H1 (cell line): Measurements from ENCODE around the gene APOC3. TPM values are rescaled to one million over a fixed set of nuclear protein-coding genes. Genes with fewer than 3 reads are reported as not detected.

Source experiments
- CTCF ChIA-PET: fragments of 300-600 bp; sonication (Branson Sonifier 250); formaldehyde crosslinking; loops from one replicate; lab custom pipeline; 2021; ENCODE audit not compliant: partially characterized antibody; lab: Charles Lee
- POLR2A ChIA-PET: fragments of 300-600 bp; sonication (Branson Sonifier 250); formaldehyde crosslinking; loops from one replicate; lab custom pipeline; 2021; ENCODE audit warnings: inconsistent platforms; ENCODE audit not compliant: partially characterized antibody; lab: Charles Lee
- DNase-seq, 2 experiments: peaks; one replicate each; pipeline versions ENCODE4 v3.0.0 to v3.0.0-alpha.2; 2010 to 2022; ENCODE audit warnings: low spot score in 2 of 2, low read depth in 1 of 2, mixed read lengths in 1 of 2
- FAIRE-seq: peaks from 2 replicates; lab custom pipeline; 2011; peaks lifted over from hg19 to GRCh38; lab: Jason Lieb, UNC
- H2AFZ ChIP-seq: 2 replicates; pipeline ENCODE4 v1.8.1; 2012; ENCODE audit warnings: low read length, inconsistent platforms
- H2AK5ac ChIP-seq: 2 replicates; pipeline ENCODE4 v1.6.1; 2013; ENCODE audit warnings: low read depth, low read length
- H2BK120ac ChIP-seq: replicated peaks from 2 replicates; pipeline ENCODE3; 2013; ENCODE audit warnings: low read depth, low read length, inconsistent platforms
- H2BK12ac ChIP-seq: 2 replicates; pipeline ENCODE4 v1.6.1; 2013; ENCODE audit warnings: low read depth, low read length
- H2BK15ac ChIP-seq: 2 replicates; pipeline ENCODE4 v1.6.1; 2013; ENCODE audit warnings: low read length
- H2BK20ac ChIP-seq: 2 replicates; pipeline ENCODE4 v1.6.1; 2013; ENCODE audit warnings: low read length
- H2BK5ac ChIP-seq: 2 replicates; pipeline ENCODE4 v1.6.1; 2013; ENCODE audit warnings: low read depth, low read length
- H3K14ac ChIP-seq: 2 replicates; pipeline ENCODE4 v1.6.1; 2013; ENCODE audit warnings: inconsistent platforms; ENCODE audit not compliant: insufficient read length
- H3K18ac ChIP-seq: 2 replicates; pipeline ENCODE4 v1.6.1; 2013; ENCODE audit warnings: low read length; ENCODE audit errors: extremely low read depth
- H3K23ac ChIP-seq: 2 replicates; pipeline ENCODE4 v1.6.1; 2013; ENCODE audit warnings: inconsistent platforms; ENCODE audit not compliant: insufficient read length
- H3K23me2 ChIP-seq: 2 replicates; pipeline ENCODE4 v1.6.1; 2013; ENCODE audit warnings: low read depth, low read length
- H3K27ac ChIP-seq: 2 replicates; pipeline ENCODE4 v1.6.1; 2011; ENCODE audit warnings: low read depth, low read length, inconsistent platforms
- H3K27me3 ChIP-seq, 4 experiments: replicated peaks in 1 of 4; 1 replicate in 1 of 4; 2 replicates in 3 of 4; pipeline versions ENCODE4 v1.6.1 to v1.8.1; 2011 to 2013; ENCODE audit warnings: low read length in 3 of 4, mild to moderate bottlenecking in 3 of 4, inconsistent platforms in 2 of 4, mixed read lengths in 2 of 4, moderate library complexity in 1 of 4; ENCODE audit not compliant: control insufficient read depth in 3 of 4, insufficient read depth in 3 of 4; ENCODE audit errors: extremely low read depth in 1 of 4
- H3K36me3 ChIP-seq, 4 experiments: 2 replicates each; pipeline versions ENCODE4 v1.6.1 to v1.8.1; 2011 to 2013; ENCODE audit warnings: mild to moderate bottlenecking in 4 of 4, low read length in 3 of 4, moderate library complexity in 2 of 4, control low read depth in 1 of 4, inconsistent platforms in 1 of 4; ENCODE audit not compliant: insufficient read depth in 4 of 4, control insufficient read depth in 2 of 4
- H3K4ac ChIP-seq: replicated peaks from 2 replicates; pipeline ENCODE3; 2013; ENCODE audit warnings: low read length, low read depth, mixed read lengths, inconsistent platforms; ENCODE audit not compliant: insufficient read length
- H3K4me1 ChIP-seq, 4 experiments: replicated peaks in 1 of 4; 1 replicate in 1 of 4; 2 replicates in 3 of 4; pipeline versions ENCODE4 v1.6.1 to v1.8.1; 2011 to 2013; ENCODE audit warnings: low read length in 3 of 4, inconsistent platforms in 2 of 4, mixed read lengths in 1 of 4; ENCODE audit not compliant: insufficient read depth in 4 of 4, control insufficient read depth in 3 of 4
- H3K4me2 ChIP-seq, 2 experiments: 2 replicates each; pipeline versions ENCODE4 v1.6.1 to v1.8.1; 2011 to 2013; ENCODE audit warnings: low read depth in 2 of 2, low read length in 2 of 2, control low read depth in 1 of 2, inconsistent platforms in 1 of 2, mild to moderate bottlenecking in 1 of 2; ENCODE audit not compliant: insufficient read depth in 1 of 2
- H3K4me3 ChIP-seq, 4 experiments: fragments of 200-600, 300-600 bp in 1 of 4; sonication (generic), shearing (Covaris generic), sonication (Bioruptor Twin) in 1 of 4; 2 replicates each; pipeline versions ENCODE4 v1.5.1 to v1.8.1; 2011 to 2016; ENCODE audit warnings: low read length in 4 of 4, low read depth in 3 of 4, control low read depth in 2 of 4, inconsistent platforms in 2 of 4, mild to moderate bottlenecking in 2 of 4, mixed read lengths in 1 of 4, moderate library complexity in 1 of 4; ENCODE audit not compliant: insufficient read depth in 2 of 4; ENCODE audit errors: extremely low read depth in 1 of 4
- H3K56ac ChIP-seq: replicated peaks from 2 replicates; pipeline ENCODE3; 2013; ENCODE audit warnings: low read depth, mild to moderate bottlenecking, mixed read lengths, low read length, inconsistent platforms; ENCODE audit not compliant: insufficient read length
- H3K79me1 ChIP-seq: 2 replicates; pipeline ENCODE4 v1.6.1; 2013; ENCODE audit warnings: low read depth, low read length, control low read depth
- H3K79me2 ChIP-seq, 2 experiments: 2 replicates each; pipeline versions ENCODE4 v1.6.1 to v1.8.1; 2012 to 2013; ENCODE audit warnings: low read length in 2 of 2, mild to moderate bottlenecking in 2 of 2, inconsistent platforms in 1 of 2; ENCODE audit not compliant: insufficient read depth in 2 of 2, control insufficient read depth in 1 of 2
- H3K9ac ChIP-seq, 4 experiments: replicated peaks in 1 of 4; 1 replicate in 1 of 4; 2 replicates in 3 of 4; pipeline versions ENCODE4 v1.6.1 to v1.8.1; 2011 to 2013; ENCODE audit warnings: low read depth in 3 of 4, low read length in 3 of 4, control low read depth in 2 of 4, mild to moderate bottlenecking in 2 of 4, moderate library complexity in 2 of 4, inconsistent platforms in 1 of 4; ENCODE audit errors: extremely low read depth in 1 of 4
- H3K9me3 ChIP-seq, 2 experiments: 2 replicates each; pipeline versions ENCODE4 v1.6.1 to v1.8.1; 2012 to 2013; ENCODE audit warnings: mild to moderate bottlenecking in 2 of 2, moderate library complexity in 2 of 2, control low read depth in 1 of 2, inconsistent platforms in 1 of 2, low read depth in 1 of 2, low read length in 1 of 2, mixed read lengths in 1 of 2; ENCODE audit not compliant: insufficient read depth in 2 of 2
- H4K20me1 ChIP-seq, 2 experiments: replicated peaks in 1 of 2; 2 replicates each; pipeline versions ENCODE3 to v1.8.1; 2011 to 2013; ENCODE audit warnings: inconsistent platforms in 2 of 2, low read length in 2 of 2, mild to moderate bottlenecking in 1 of 2; ENCODE audit not compliant: insufficient read depth in 2 of 2, control insufficient read depth in 1 of 2
- H4K5ac ChIP-seq: 2 replicates; pipeline ENCODE4 v1.6.1; 2013; ENCODE audit warnings: low read length, low read depth, mixed read lengths, inconsistent platforms; ENCODE audit not compliant: insufficient read length
- H4K8ac ChIP-seq: 2 replicates; pipeline ENCODE4 v1.8.0; 2013; ENCODE audit warnings: mild to moderate bottlenecking, moderate library complexity, low read length, inconsistent platforms; ENCODE audit not compliant: insufficient read depth; ENCODE audit errors: extremely low read depth
- H4K91ac ChIP-seq: replicated peaks from 2 replicates; pipeline ENCODE3; 2013; ENCODE audit warnings: low read length, mixed read lengths, inconsistent platforms; ENCODE audit not compliant: insufficient read length
- ATF2 ChIP-seq: IDR thresholded peaks from 2 replicates; pipeline ENCODE4 v1.6.1; 2012; ENCODE audit warnings: low read length, inconsistent platforms
- HDAC2 ChIP-seq, 2 experiments: fragments of 300-600 bp in 1 of 2; sonication (generic) in 1 of 2; IDR thresholded peaks; 2 replicates each; pipeline ENCODE4 v1.6.1; 2011 to 2012; ENCODE audit warnings: low read depth in 2 of 2, low read length in 2 of 2, mild to moderate bottlenecking in 2 of 2, moderate library complexity in 2 of 2, borderline replicate concordance in 1 of 2, inconsistent platforms in 1 of 2
- HDAC6 ChIP-seq: IDR thresholded peaks from one replicate; pipeline ENCODE4 v1.7.1; 2012; ENCODE audit warnings: low read depth, mild to moderate bottlenecking, inconsistent platforms, low read length, moderate library complexity
- KDM4A ChIP-seq: IDR thresholded peaks from one replicate; pipeline ENCODE4 v1.7.1; 2012; ENCODE audit warnings: low read depth, mild to moderate bottlenecking, moderate library complexity, low read length, inconsistent platforms; ENCODE audit not compliant: severe bottlenecking
- RFX5 ChIP-seq: IDR thresholded peaks from 2 replicates; pipeline ENCODE4 v1.6.1; 2011; ENCODE audit warnings: low read depth, low read length, improper control_type of control experiment, borderline replicate concordance
- RXRA ChIP-seq: IDR thresholded peaks from 2 replicates; pipeline ENCODE4 v1.6.1; 2011; ENCODE audit warnings: low read depth, mild to moderate bottlenecking, low read length, moderate library complexity; ENCODE audit not compliant: insufficient read depth
- SP4 ChIP-seq: IDR thresholded peaks from 2 replicates; pipeline ENCODE4 v1.6.1; 2012; ENCODE audit warnings: low read length, inconsistent platforms
- TAF1 ChIP-seq: IDR thresholded peaks from 2 replicates; pipeline ENCODE4 v1.6.1; 2011; ENCODE audit warnings: mild to moderate bottlenecking, low read depth, low read length
- TAF7 ChIP-seq: optimal IDR thresholded peaks from 2 replicates; pipeline ENCODE3; 2011; ENCODE audit warnings: low read depth, mild to moderate bottlenecking, inconsistent platforms, low read length, moderate library complexity, borderline replicate concordance
- ZNF274 ChIP-seq: IDR thresholded peaks from 2 replicates; pipeline ENCODE4 v1.7.0; 2012; ENCODE audit warnings: low read length, borderline replicate concordance; ENCODE audit errors: extremely low read depth
- WGBS, 2 experiments: shearing (Covaris generic) in 1 of 2; methylation state at CpG; one replicate each; pipeline versions ENCODE4 v1.1.6 to v1.1.7; 2013 to 2015; ENCODE audit warnings: low lambda C conversion rate in 2 of 2, mixed read lengths in 2 of 2, inconsistent platforms in 1 of 2, low coverage in 1 of 2, missing lambda C conversion rate in 1 of 2; ENCODE audit not compliant: insufficient replicate concordance in 2 of 2, insufficient coverage in 1 of 2, insufficient read length in 1 of 2; ENCODE audit errors: extremely low coverage in 1 of 2, missing lambda C conversion rate in 1 of 2; 5-methylcytosine and 5-hydroxymethylcytosine counted together
- polyA plus RNA-seq, 7 experiments: library from polyadenylated mRNA; depleted of rRNA in 3 of 7; stranded (reverse) in 5 of 7; unstranded in 2 of 7; fragments of >200 nt in 5 of 7; fragments of 200-250 nt in 2 of 7; gene quantifications; 1 replicate in 5 of 7; 2 replicates in 1 of 7; 4 replicates in 1 of 7; pipeline versions ENCODE4 v1.2.1 to v1.2.3, GENCODE V29; 2011 to 2013; ENCODE audit warnings: missing spikeins in 2 of 7, mixed read lengths in 2 of 7
- total RNA-seq: library from RNA; stranded (reverse); fragmentation: NEBNext Ultra II Directional; extraction: Animal tissue kit (Norgen Biotek cat#: 25700); gene quantifications from 2 replicates; pipeline ENCODE4 v1.2.1, GENCODE V29; 2021

APOC3 gene
- total and polyA plus RNA-seq, 2 of the 8 experiments (the other 6 are each of a cell fraction or from before 2014, with no cell fraction given): not detected

- Histone ChIP-seq H3K9ac (no peak overlapping the region), H3K4me1 (peaks cover 0 to 24% (median 4%) of the 10 kb centered on the region in 4 experiments; a peak in 5 of 7 replicates), H3K23ac (no peak overlapping the region), H4K20me1 (no peaks in the 10 kb centered on the region), H3K27me3 (peaks cover 0 to 7% (median 5%) of the 10 kb centered on the region in 4 experiments; a peak in 3 of 7 replicates), H2BK5ac (no peak overlapping the region), H3K18ac (no peak overlapping the region), H2AK5ac (no peak overlapping the region), H4K8ac (no peak overlapping the region), H4K5ac (no peak overlapping the region), H3K4ac (no peak overlapping the region), H3K79me2 (no peaks in the 10 kb centered on the region), H3K23me2 (peaks cover 3% of the 10 kb centered on the region; the same call in 1 of the 2 replicates), H3K9me3 (no peaks in the 10 kb centered on the region; a peak in 1 of 4 replicates), H3K27ac (no peak overlapping the region), H2AFZ (no peak overlapping the region), H3K4me3 (no peak overlapping the region), H3K14ac (no peak overlapping the region), H3K4me2 (no peak overlapping the region; a peak in 1 of 4 replicates), H2BK120ac (no peak overlapping the region), H3K79me1 (no peaks in the 10 kb centered on the region), H2BK20ac (no peak overlapping the region), H2BK12ac (no peak overlapping the region), H4K91ac (no peak overlapping the region), H3K56ac (no peak overlapping the region), H2BK15ac (no peak overlapping the region), H3K36me3 (no peaks in the 10 kb centered on the region)
- ChIA-PET CTCF (interaction anchor here (0.6 to 12.2 kb wide), 7 partner anchors 8 to 306 kb away, joined by 3 to 237 read pairs (median 6); partner anchors contain the start of genes APOA4, APOA5 and ZPR1), POLR2A (interaction anchor here (1.0 to 2.9 kb wide), 2 partner anchors 41 to 310 kb away, joined by 3 to 16 read pairs; partner anchors contain the start of gene PAFAH1B2)
- FAIRE-seq (no peak), DNase-seq (no peak)
- 86% methylated on average over 11 of the region's 14 CpGs; no CpG with 5 or more reads in 1 of the 2 experiments for WGBS, 2 experiments
- TF ChIP-seq RFX5 (no peak), SP4 (no peak), TAF7 (no peak), KDM4A (no peak), ATF2 (no peak), HDAC2 (IDR thresholded peaks at IDR 0.05; ENCODE audit: borderline replicate concordance in 1 of 2, low read depth in 2 of 2, low read length in 2 of 2) (no peak), ZNF274 (no peak), RXRA (no peak), TAF1 (no peak), HDAC6 (no peak)
Observed at GRCh38 chr11:116833816-116834534, 4.3 kb downstream of the APOC3 start.
